Gastrocnemius medialis (tissue), 4 donors: ENCODE data around the gene ANXA10.

Experiments
- CTCF ChIP-seq, 5 experiments: fragments of 450-650 bp in 3 of 5; fragments of 200-600 bp in 2 of 5; sonication (generic) in 2 of 5; IDR thresholded peaks in 4 of 5; conservative IDR thresholded peaks in 1 of 5; 1 replicate in 4 of 5; 2 replicates in 1 of 5; pipeline ENCODE4 v1.5.1; 2016 to 2019; ENCODE audit warnings: antibody characterized with exemption in 5 of 5, mild to moderate bottlenecking in 3 of 5, moderate library complexity in 3 of 5
- POLR2A ChIP-seq, 2 donors: fragments of 450-650 bp; IDR thresholded peaks; one replicate each; pipeline ENCODE4 v1.6.1; 2017; ENCODE audit warnings: antibody characterized with exemption in 2 of 2, mild to moderate bottlenecking in 2 of 2, moderate library complexity in 2 of 2

- TF ChIP-seq POLR2A (IDR thresholded peaks at IDR 0.05) (no peak), CTCF (IDR thresholded peaks at IDR 0.05 in 4 of 5, conservative IDR thresholded peaks at IDR 0.05 in 1 of 5) (no peak)
These were observed 6.9 kb downstream of the ANXA10 start for GRCh38 chr4:168099195-168099594.
